Measurements from ENCODE around the gene KRT76.

KRT76 gene

DNA sequence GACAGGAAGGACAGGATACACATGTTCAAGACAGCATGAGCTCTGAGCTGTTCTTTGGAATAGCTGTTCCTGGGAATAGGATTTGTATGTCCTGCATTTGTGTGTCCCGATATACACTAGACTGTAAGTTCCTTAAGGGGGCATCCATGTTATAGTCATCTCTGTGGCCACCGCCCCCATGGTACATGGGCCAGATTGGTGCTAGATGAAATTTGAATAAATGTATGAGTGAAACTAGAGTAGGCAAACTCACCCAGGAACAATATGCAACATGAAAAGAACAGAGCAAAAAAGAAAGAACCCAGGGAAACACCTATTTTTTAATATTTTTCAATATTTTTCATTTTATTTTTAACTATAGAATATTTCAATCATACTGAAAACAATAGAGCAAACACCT lies 48.8 kb downstream of the KRT76 start:
- no peak for DNase-seq

GRCh38 chr12:52727037-52727436 lies 50.1 kb downstream of the KRT76 start:
- no peak for DNase-seq

GRCh38 chr12:52726451-52726850 lies 50.7 kb downstream of the KRT76 start:
- no peak for DNase-seq

- DNase-seq, result no peak
These were observed 52.8 kb downstream of the KRT76 start for GRCh38 chr12:52724384-52724783.

DNA sequence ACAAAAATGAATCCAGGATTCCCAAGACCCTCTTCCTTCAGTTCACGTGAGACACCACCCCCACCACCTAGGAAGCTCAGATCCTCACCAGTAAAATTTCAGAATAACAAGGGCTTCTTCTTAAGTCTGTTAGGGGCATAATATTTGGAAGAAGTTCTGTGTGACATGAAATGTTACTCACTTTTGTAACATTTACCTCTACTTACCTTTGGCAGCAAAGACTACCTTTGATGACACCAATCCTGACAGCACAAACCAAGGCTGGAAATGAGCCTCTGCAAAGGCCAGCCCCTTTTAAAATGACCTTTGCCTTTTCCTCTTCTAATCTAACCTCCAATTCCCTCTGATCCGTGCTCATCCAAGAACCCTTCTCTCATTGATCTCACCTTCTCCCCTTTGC lies 54.5 kb downstream of the KRT76 start:
- no peak for DNase-seq

GRCh38 chr12:52721838-52722470 lies 55.2 kb downstream of the KRT76 start:
- DNase-seq, result no peak

DNA sequence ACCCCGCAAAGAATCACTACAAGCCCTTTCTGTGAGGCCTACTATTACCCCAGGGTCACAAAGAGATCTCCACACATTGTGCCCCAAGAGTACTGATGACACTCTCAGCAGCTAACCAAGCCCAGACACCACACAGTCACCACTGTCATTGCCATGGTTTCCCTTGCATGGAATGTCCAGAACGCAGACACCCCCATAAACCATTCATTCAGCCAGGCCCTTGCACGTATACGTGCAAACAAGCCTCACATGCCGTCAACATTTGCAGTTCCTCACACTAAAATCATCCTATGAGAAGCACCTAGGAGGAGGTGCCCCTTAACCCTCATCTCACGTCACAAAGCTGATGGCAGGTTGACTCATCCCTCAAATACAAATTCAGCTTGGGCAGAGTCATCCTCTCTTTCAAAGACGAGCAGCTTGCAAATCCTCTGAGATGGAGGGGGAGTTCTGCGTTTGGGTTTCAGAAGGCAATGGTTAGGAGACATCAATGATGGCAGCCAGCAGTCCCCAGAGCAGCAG lies 56.7 kb downstream of the KRT76 start:
- no peak for DNase-seq

All from effector CD4-positive, alpha-beta T cell (primary cell).